ENCODE results near the gene C11orf54. TPM values are rescaled to one million over a fixed set of nuclear protein-coding genes. Genes with fewer than 3 reads are reported as not detected.

Gene C11orf54
- total RNA-seq (2014; rRNA removed; shearing (Covaris generic)) = 14.0 and 18.6 TPM in 2 replicates

- DNase-seq (ENCODE audit: low spot score) = peak; percentile 90
Observed at GRCh38 chr11:93741094-93741881, at the start of gene C11orf54, which contains the start of gene TAF1D. TSS of gene C11orf54 (plus strand) at chr11:93741672. CDS start at chr11:93747394, 5,722 bp downstream. TSS of gene TAF1D (minus strand) at chr11:93741495. CDS start at chr11:93739304, 2,191 bp downstream.

- no peak for DNase-seq (ENCODE audit: low spot score)
Observed at GRCh38 chr11:93694109-93694508, 47.4 kb upstream of the C11orf54 start.

GRCh38 chr11:93694557-93694956, 46.9 kb upstream of the C11orf54 start:
- DNase-seq (ENCODE audit: low spot score) = no peak

GRCh38 chr11:93697611-93698010, 43.9 kb upstream of the C11orf54 start:
- no peak for DNase-seq (ENCODE audit: low spot score)

GRCh38 chr11:93700830-93701229, 40.6 kb upstream of the C11orf54 start:
- DNase-seq (ENCODE audit: low spot score) = peak; percentile 46

GRCh38 chr11:93704237-93704636, 37.2 kb upstream of the C11orf54 start:
- DNase-seq (ENCODE audit: low spot score) = no peak

- DNase-seq (ENCODE audit: low spot score) = no peak
Observed at GRCh38 chr11:93710239-93710638, 31.2 kb upstream of the C11orf54 start.

GRCh38 chr11:93712678-93713077, 28.8 kb upstream of the C11orf54 start:
- no peak for DNase-seq (ENCODE audit: low spot score)

- DNase-seq (ENCODE audit: low spot score) = no peak
Observed at GRCh38 chr11:93715797-93716396, 25.6 kb upstream of the C11orf54 start.

- DNase-seq (ENCODE audit: low spot score) = no peak
Observed at GRCh38 chr11:93717501-93717900, 24.0 kb upstream of the C11orf54 start.

GRCh38 chr11:93718057-93718563, 23.4 kb upstream of the C11orf54 start:
- no peak for DNase-seq (ENCODE audit: low spot score)

GRCh38 chr11:93719310-93719709, 22.2 kb upstream of the C11orf54 start:
- DNase-seq (ENCODE audit: low spot score) = no peak

- DNase-seq (ENCODE audit: low spot score) = no peak
Observed at GRCh38 chr11:93720522-93720921, 20.9 kb upstream of the C11orf54 start.

GRCh38 chr11:93724089-93724488, 17.4 kb upstream of the C11orf54 start:
- no peak for DNase-seq (ENCODE audit: low spot score)

GRCh38 chr11:93727985-93728791, 13.3 kb upstream of the C11orf54 start:
- no peak for DNase-seq (ENCODE audit: low spot score)

- DNase-seq (ENCODE audit: low spot score) = no peak
Observed at GRCh38 chr11:93728792-93729128, 12.7 kb upstream of the C11orf54 start.

- no peak for DNase-seq (ENCODE audit: low spot score)
Observed at GRCh38 chr11:93729129-93729616, 12.3 kb upstream of the C11orf54 start.

GRCh38 chr11:93730108-93731107, 11.1 kb upstream of the C11orf54 start:
- no peak for DNase-seq (ENCODE audit: low spot score)

- no peak for DNase-seq (ENCODE audit: low spot score)
Observed at GRCh38 chr11:93732237-93732892, 9.1 kb upstream of the C11orf54 start.

GRCh38 chr11:93733474-93733873, 8.0 kb upstream of the C11orf54 start:
- DNase-seq (ENCODE audit: low spot score) = no peak

Measured in A172 (cell line).